ENCODE results near the gene CD44.
"Not testable (repeated sequence)": the region's sequence is repeated elsewhere in the genome, so short reads cannot be mapped to it uniquely, and the experiment has no call there.

Gene CD44

DNA sequence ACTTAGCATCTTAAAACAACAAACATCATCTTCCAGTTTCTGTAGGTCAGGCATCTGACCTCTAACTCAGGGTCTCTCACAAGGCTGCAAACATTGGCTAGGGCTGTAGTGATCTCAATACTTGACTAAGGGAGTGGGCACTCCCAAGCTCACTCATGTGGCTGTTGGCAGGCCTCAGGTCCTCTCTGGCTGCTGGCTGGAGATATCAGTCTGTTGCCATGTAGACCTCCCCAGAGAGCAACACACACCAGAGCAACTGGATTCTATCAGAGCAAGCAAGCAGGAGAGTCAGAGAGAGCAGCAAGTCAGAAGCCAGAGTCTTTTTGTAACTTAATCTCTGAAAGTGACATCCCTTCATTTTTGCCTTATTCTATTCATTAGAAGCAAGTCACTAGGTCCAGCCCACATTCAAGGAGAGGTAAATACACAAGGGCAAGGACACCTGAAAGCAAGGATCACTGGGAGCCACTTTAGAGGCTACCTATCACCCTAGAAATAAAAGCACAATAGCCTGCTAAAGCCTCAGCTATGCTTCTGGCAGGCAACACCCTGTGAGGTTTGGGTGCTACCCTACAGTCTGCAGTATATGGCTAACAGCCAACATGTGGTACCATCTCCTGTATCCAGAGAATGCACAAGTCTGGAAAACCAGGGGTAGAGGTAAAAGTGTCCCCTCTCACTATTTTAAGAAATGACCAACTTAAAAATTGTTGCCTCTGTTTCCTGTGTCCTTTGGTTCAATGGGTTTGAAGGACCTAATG is 33.5 kb upstream of the CD44 start:
- no peak for DNase-seq (ENCODE audit: extremely low spot score)
- POLR2A ChIA-PET, result no interaction called here
- CTCF ChIA-PET, result interaction anchor here (0.9 to 1.6 kb wide), 3 partner anchors 11 to 47 kb away, joined by 3 to 5 read pairs (median 3); no protein-coding TSS in a partner anchor
- TF ChIP-seq, protein P1, sequence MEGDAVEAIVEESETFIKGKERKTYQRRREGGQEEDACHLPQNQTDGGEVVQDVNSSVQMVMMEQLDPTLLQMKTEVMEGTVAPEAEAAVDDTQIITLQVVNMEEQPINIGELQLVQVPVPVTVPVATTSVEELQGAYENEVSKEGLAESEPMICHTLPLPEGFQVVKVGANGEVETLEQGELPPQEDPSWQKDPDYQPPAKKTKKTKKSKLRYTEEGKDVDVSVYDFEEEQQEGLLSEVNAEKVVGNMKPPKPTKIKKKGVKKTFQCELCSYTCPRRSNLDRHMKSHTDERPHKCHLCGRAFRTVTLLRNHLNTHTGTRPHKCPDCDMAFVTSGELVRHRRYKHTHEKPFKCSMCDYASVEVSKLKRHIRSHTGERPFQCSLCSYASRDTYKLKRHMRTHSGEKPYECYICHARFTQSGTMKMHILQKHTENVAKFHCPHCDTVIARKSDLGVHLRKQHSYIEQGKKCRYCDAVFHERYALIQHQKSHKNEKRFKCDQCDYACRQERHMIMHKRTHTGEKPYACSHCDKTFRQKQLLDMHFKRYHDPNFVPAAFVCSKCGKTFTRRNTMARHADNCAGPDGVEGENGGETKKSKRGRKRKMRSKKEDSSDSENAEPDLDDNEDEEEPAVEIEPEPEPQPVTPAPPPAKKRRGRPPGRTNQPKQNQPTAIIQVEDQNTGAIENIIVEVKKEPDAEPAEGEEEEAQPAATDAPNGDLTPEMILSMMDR (IDR thresholded peaks at IDR 0.05; ENCODE audit: control extremely low read depth, extremely low read depth, low read depth, missing control alignments), result no peak

DNA sequence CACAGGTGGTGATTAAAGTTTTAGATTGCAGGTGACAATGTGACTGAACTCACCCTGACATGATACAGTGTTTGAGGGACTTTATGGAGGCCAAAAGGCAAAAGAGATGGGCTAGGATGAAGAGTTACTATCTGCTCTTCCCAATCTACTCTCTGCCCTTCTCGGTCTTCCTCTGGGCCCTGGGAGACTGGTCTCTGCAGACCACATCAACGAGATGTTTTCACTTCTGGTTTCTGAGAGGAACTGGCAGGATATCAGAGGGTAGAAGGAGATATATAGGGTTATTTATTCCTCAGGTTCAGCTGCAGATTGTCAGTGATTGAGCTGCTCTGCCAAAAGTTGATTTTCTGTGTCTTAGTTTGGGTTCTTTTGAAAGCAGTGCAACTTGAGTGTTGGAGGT is 32.4 kb upstream of the CD44 start:
- ChIA-PET CTCF (no interaction called here), POLR2A (no interaction called here)
- TF ChIP-seq, protein P1 (IDR thresholded peaks at IDR 0.05; ENCODE audit: control extremely low read depth, extremely low read depth, low read depth, missing control alignments), result no peak
- no peak for DNase-seq (ENCODE audit: extremely low spot score)

DNA sequence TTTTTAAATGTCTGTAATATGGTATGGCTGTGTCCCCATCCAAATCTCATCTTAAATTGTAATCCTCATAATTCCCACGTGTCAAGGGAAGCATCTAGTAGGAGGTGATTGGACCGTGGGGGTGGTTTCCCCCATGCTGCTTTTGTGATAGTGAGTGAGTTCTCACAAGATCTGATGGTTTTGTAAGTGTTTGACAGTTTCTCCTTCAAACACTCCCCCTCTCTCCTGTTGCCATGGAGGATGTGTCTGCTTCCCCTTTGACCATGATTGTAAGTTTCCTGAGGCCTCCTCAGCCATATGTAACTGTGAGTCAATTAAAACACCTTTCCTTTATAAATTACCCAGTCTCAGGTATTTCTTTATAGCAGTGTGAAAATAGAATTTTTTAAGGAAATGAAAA is 31.1 kb upstream of the CD44 start:
- TF ChIP-seq, protein P1 (IDR thresholded peaks at IDR 0.05; ENCODE audit: control extremely low read depth, extremely low read depth, low read depth, missing control alignments), result no peak
- CTCF ChIA-PET, result no interaction called here
- POLR2A ChIA-PET, result no interaction called here
- DNase-seq (ENCODE audit: extremely low spot score), result no peak

DNA sequence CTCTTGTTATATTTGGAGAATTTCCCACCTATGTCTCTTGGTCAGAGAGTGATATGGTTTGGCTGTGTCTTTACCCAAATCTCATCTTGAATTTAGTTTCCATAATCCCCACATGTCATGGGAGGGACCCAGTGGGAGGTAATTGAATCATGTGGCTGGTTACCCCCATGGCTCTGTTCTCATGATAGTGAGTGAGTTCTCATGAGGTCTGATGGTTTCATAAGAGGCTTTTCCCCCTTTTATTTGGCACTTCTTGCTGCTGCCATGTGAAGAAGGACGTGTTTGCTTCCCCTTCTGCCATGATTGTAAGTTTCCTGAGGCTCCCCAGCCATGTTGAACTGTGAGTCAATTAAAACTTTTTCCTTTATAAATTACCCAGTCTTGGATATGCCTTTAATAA is 30.6 kb upstream of the CD44 start:
- CTCF ChIA-PET; DNase-seq (ENCODE audit: extremely low spot score); POLR2A ChIA-PET: not testable (repeated sequence)

DNA sequence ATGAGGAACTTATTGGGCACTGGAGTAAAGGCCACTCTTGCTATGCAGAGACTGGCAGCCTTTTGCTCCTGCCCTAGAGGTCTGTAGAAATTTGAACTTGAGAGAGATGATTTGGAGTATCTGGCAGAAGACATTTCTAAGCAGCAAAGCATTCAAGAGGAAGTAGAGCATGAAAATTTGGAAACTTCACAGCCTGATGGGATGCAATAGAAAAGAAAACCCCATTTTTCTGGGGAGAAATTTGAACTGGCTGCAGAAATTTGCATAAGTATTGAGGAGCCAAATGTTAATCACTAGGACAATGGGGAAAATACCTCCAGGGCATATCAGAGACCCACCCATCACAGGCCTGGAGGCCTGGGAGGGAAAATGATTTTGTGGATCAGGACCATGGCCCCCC is 29.9 kb upstream of the CD44 start:
- ChIA-PET CTCF (interaction anchor here (1.0 to 1.4 kb wide), 4 partner anchors 15 to 93 kb away, joined by 3 to 4 read pairs (median 3); no protein-coding TSS in a partner anchor), POLR2A (no interaction called here)
- TF ChIP-seq, protein P1 (IDR thresholded peaks at IDR 0.05; ENCODE audit: control extremely low read depth, extremely low read depth, low read depth, missing control alignments), result no peak
- DNase-seq (ENCODE audit: extremely low spot score), result no peak

DNA sequence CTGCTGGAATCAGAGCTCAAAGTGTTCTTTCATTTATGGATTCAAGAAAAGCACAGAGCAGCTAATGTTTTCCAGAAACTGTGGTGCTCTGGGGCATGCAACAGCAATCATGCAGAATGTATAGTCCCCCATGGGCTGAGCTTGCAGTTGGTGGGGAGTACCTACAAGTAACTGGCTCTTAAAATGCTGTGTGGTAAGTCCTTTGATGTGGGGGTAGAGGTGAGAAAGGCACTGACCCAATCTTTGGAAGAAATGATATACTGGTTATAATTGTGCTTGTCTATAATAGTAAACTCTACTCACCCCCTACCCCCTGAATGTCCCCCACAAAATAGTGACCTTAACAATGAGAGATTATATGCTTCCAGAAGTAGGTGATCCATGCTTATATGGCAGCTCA is 29.1 kb upstream of the CD44 start:
- TF ChIP-seq, protein P1 (IDR thresholded peaks at IDR 0.05; ENCODE audit: control extremely low read depth, extremely low read depth, low read depth, missing control alignments), result no peak
- ChIA-PET CTCF (interaction anchor here (0.7 to 1.4 kb wide), 6 partner anchors 9 to 100 kb away, joined by 3 to 4 read pairs (median 3); no protein-coding TSS in a partner anchor), POLR2A (no interaction called here)
- DNase-seq (ENCODE audit: extremely low spot score), result no peak

Measured in GM10248 (cell line).